NCI-H2227 (cell line): ENCODE measurements around the gene TRPM2.

ENCODE experiments used
- DNase-seq: peaks from one replicate; lab custom pipeline; 2025; ENCODE audit not compliant: unreplicated experiment; lab: John Stamatoyannopoulos, UW

Gene TRPM2

DNA sequence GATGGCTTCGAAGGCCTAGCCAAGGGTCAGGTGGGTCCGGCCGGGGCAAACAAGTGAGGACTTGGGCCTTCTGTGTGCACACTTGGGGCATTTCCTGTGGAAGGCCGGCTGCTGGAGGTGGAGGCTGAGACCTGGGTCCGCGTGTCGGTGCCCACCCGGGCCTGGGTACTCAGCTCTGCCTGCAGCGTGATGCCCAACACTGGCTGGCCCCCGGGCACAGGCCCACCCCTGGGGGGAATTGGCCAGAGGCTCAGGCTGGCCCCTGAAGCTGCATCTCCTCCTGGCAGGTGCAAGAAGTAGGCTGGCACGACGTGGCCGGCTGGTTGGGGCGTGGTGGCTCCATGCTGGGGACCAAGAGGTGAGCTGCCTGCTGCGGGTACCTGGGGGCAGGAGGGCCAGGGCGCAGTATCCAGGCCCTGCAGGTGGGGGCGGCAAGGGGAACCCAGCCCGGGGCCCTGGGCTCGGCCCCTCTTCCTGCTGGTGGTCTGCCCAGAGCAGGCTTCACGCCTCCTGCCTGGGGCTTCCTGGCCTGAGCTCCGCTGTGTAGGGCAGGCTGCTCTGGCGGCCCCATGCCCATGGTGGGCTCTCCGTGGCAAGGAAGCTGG lies 31.5 kb upstream of the TRPM2 start:
- DNase-seq = no peak

DNA sequence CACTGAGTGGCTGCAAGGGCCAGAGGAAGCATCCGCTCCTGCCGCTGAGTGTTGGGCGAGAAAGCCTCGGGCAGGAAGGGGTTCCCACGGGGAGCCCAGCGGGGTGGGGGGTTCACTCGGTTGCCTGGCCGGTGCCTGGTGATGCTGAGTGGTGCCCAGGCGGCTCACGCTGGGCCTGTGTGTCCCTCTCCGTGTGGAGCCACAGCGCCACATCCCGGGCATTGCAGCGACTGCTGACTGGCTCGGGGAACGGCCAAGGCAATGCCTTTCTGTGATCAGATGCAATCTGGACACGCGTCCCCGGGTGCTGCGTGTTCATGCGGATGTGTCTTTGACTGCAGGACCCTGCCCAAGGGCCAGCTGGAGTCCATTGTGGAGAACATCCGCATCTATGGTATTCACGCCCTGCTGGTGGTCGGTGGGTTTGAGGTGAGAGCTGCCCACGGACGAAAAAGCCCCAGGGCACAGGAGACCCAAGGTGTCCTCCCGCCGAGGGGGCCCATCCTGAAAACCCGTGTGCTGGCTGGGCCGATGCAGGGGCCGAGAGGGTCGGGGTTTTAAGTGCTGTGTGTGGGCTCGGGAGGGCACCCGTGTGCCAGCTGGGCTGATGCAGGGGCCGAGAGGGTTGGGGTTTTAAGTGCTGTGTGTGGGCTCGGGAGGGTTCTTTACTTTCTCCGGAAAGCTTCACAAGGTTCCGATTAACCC lies 30.6 kb upstream of the TRPM2 start:
- no peak for DNase-seq

DNA sequence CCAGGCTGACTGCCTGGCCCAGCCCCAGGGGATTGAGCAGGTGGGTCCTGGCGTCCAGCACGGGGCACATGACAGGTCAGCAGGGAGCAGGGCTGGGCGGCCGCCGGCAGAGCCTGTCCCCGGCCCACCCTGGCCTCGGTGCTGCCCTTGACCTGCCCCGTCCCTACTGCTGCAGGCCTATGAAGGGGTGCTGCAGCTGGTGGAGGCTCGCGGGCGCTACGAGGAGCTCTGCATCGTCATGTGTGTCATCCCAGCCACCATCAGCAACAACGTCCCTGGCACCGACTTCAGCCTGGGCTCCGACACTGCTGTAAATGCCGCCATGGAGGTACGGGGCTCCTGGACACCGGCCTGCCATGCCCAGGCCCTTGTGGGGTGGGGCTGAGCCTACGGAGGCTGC lies 29.8 kb upstream of the TRPM2 start:
- DNase-seq = no peak

DNA sequence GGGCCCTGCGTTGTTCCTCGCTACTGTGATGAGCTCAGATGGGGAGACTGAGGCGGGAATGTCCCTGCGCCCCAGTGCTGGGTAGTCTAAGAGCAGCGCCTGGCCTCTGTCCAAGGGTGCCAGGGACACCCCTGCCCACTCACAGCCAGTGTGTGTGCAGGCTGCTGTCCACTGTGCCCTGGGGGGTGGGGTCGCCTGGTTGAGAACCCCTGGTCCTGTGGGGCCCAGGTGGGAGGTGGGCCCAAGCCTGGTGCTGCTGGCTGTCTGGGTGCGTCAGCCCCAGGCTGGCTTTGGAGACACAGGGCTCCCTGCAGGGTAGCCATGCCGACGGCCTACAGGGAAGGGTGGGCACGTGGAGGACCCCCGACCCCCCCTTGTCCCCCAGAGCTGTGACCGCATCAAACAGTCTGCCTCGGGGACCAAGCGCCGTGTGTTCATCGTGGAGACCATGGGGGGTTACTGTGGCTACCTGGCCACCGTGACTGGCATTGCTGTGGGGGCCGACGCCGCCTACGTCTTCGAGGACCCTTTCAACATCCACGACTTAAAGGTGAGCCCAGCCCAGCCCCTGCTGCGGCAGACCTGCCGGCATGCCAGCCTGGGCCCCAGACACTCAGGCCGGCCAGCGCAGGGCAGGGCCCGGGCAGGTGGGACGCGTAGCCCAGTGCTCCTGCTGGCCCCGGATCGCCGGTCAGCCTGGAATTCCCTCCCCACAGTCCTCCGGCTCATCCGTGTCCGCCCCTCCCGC lies 29.1 kb upstream of the TRPM2 start:
- DNase-seq = no peak

- no peak for DNase-seq
These were observed 28.6 kb upstream of the TRPM2 start for GRCh38 chr21:44324854-44325107.

DNA sequence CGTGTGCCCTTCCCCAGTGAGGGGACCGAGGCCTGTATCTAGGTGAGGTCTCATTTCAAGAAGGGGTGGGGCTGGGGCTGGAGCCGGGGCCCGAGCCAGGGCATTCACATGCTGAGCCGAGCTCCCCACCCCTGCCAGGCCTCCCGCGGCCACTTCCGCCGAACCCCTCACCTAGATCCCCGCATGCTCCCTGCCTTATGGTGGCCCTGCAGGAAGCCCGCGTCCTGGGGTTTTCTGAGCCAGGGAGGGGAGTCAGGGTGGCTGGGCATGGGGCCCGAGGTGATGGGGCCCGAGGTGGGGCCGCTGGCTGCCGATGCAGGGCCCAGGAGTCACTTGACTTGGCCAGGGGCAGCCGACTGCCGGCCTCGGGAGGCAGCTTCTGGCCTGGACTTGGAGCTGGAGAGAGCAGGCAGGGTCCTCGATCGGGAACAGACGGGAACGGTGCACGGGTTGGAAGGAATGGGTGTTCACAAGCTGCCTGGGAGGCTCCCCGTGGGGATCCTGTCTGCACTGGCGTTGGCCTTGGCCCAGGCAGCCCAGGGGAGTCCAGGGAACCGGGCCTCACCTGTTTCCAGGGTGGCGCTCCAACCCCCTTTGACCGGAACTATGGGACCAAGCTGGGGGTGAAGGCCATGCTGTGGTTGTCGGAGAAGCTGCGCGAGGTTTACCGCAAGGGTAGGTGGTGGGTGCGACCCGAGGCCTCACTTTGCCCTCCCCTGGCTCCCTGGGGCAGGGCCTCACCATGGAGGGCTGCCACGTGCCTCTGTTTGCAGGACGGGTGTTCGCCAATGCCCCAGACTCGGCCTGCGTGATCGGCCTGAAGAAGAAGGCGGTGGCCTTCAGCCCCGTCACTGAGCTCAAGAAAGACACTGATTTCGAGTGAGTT lies 27.8 kb upstream of the TRPM2 start:
- no peak for DNase-seq

DNA sequence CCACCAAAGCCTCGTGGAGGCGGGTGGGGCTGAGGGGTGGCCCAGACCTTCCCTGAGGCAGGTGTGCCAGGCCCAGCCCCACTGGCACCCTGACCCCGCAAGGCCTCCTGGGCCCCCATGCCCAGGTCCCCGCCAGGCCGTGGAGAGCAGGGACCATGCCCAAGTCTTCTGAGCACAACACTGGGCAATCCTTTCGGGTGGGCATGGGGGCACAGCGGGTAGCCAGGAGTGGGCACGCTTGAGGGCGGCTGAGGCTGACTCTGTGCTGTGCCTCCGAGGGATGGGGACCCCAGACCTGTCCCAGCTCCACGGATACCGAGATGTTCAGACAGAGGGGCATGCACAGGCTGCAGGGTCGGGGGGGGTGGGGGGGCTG lies 27.2 kb upstream of the TRPM2 start:
- DNase-seq = no peak

GRCh38 chr21:44326716-44327602 lies 26.5 kb upstream of the TRPM2 start:
- no peak for DNase-seq

DNA sequence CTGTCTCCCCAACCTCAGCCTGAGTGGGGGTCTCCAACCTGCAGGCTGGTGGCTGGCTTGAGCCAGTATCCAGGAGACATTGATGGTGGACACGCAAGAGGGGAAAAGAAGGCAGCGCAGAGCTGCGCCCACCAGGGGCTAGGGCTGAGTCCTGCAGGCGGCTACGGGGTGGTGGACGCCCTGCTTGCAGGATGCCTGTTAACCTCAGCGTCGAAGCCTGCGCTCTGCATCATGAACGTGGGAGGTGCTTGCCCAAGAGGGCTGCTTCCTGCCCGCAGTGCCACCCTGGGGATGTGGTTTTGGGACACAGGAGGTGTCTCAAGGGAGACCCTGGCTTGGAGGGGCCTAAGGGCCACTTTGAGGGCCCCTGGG lies 25.8 kb upstream of the TRPM2 start:
- DNase-seq = no peak

- no peak for DNase-seq
These were observed 25.1 kb upstream of the TRPM2 start for GRCh38 chr21:44328242-44328895.

DNA sequence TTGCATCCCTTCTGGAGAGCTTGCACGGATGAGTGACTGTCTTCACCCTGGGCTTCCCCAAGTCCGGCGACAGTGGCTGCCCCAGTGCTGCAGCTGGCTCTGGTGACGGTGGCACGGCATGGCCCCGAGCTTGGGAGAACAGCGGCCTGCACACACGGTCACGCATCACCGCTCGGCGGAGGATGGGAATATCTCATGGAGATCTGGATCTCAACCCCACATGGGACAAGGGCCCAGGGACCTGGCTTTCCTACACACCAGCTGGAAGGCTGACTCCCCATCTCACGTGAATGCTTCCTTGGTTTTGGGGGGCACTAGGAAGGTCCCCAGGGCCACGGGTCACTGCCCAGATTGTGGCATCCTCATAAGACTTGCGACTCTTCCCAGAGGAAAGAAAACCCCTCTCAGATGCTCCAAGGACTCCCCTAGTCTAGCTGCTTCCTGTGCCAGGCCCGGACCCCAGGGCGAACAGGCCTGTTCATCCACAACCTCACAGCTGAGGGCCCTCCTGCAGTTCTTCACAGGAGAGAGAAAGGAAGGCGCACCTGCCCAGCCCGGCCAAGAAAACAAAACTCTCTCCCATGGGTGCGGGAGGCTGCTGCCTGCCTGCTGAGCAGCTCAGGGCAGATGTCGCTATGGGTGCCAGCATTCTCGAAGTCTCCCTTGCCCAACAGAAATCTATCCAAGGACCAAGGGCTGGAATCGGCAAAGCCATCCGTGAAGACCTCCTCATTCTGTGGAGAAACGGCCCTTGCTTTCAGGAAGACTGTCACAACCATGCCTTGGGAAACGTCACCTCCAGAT lies 24.1 kb upstream of the TRPM2 start:
- no peak for DNase-seq

DNA sequence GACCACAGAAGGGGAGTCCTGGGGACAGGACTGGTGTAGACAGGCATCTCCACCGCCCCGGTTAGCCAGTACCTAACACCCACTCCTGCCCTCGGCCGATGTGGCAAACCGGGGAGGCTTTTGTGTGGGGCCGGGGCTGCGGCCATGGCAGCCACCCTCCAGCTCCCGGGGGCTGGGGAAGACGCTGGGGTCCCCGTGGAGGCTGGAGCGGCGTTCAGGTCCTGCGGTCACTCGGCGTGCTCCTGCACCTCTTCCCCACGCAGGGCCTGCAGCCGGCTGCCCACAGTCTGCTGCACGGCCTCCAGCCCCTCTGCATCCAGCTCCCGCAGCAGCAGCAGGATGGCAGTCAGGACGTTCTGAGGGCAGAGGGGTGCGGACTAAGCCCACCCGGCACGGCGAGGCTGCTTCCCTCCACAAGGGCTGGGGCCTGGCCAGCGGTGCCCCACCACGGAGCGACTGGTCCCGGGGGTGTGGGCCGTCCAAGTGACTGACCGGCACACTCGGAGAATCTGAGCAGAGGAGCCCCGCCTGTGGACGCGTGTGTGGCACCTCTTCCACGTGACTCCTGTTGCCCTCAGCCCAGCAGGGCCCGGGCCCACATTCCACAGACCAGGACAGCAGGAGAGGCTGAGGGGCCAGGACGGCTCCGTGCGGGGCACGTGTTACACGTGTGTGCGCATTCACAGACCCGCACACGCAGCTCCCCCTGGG lies 23.3 kb upstream of the TRPM2 start:
- no peak for DNase-seq

DNA sequence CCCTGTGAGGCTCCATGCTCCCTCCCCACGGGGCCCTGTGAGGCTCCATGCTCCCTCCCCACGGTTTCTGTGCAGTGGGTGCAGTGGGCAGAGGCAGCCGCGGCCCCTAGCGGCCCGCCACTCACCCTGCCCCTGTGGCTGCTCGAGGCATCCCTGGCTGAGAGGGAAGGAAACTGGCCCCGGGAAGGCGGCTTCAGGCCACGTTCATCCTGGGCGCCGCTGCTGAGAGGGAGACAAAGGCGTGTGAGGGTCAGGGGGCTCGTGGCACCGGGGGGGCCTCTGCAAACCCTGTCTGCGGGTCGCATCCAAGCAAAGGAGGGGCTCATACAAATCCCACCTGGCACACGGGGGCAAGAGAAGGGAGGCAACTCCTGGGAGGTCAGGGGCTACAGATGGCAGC lies 22.7 kb upstream of the TRPM2 start:
- no peak for DNase-seq

DNA sequence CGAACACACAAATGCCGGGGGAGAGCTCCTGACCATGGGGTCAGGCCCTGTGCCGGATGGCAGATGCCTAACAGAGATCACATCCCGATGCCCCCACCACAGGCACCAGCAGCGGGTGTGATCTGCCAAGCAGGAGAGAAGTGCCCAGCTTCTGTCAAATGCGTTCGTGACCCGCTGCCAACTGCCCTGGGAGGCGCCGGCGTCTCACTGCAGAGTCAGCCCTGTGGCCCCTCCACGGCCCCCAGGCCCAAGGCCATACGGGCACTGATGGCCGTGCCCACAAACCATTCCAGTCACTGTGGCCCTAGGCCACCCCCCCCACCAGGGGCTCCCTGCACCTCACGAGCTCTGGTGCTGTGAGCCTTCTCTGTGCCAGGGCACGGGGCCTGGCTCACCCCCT lies 22.2 kb upstream of the TRPM2 start:
- no peak for DNase-seq

- DNase-seq = no peak
These were observed 21.6 kb upstream of the TRPM2 start for GRCh38 chr21:44331650-44332307.

GRCh38 chr21:44332383-44332782 lies 21.0 kb upstream of the TRPM2 start:
- no peak for DNase-seq

GRCh38 chr21:44332965-44333364 lies 20.5 kb upstream of the TRPM2 start:
- no peak for DNase-seq
